SHP77 treated with DMSO at 0.1 percent for 48 hours (cell line): Measurements from ENCODE around the gene BZW1.
A peak's percentile ranks its signal among the peaks of the same experiment; 100 is the strongest.
"Not testable (repeated sequence)": the region's sequence is repeated elsewhere in the genome, so short reads cannot be mapped to it uniquely, and the experiment has no call there.

Source experiments
- DNase-seq: peaks from one replicate; lab custom pipeline; 2025; lab: John Stamatoyannopoulos, UW

BZW1 gene

GRCh38 chr2:200791905-200792304, 19.8 kb upstream of the BZW1 start:
- no peak for DNase-seq

GRCh38 chr2:200794143-200794542, 17.6 kb upstream of the BZW1 start:
- no peak for DNase-seq

GRCh38 chr2:200795028-200795440, 16.7 kb upstream of the BZW1 start:
- no peak for DNase-seq

- no peak for DNase-seq
Measured at GRCh38 chr2:200796561-200796960, 15.1 kb upstream of the BZW1 start.

- DNase-seq: no peak
Measured at GRCh38 chr2:200797242-200797770, 14.4 kb upstream of the BZW1 start.

GRCh38 chr2:200798514-200798913, 13.2 kb upstream of the BZW1 start:
- DNase-seq: no peak

GRCh38 chr2:200800458-200800857, 11.3 kb upstream of the BZW1 start:
- no peak for DNase-seq

- DNase-seq: not testable (repeated sequence)
Measured at GRCh38 chr2:200801431-200801830, 10.3 kb upstream of the BZW1 start.

GRCh38 chr2:200809506-200810251, 2.0 kb upstream of the BZW1 start:
- DNase-seq: no peak

- no peak for DNase-seq
Measured at GRCh38 chr2:200810252-200810997, 1.3 kb upstream of the BZW1 start.

- DNase-seq: no peak
Measured at GRCh38 chr2:200810998-200811332, 745 bp upstream of the BZW1 start.

GRCh38 chr2:200812122-200813022, 662 bp downstream of the BZW1 start:
- peak; percentile 10 for DNase-seq

- no peak for DNase-seq
Measured at GRCh38 chr2:200814276-200814815, 2.6 kb downstream of the BZW1 start.

- DNase-seq: no peak
Measured at GRCh38 chr2:200814917-200815316, 3.2 kb downstream of the BZW1 start.

- not testable (repeated sequence) for DNase-seq
Measured at GRCh38 chr2:200818732-200819131, 7.0 kb downstream of the BZW1 start.

GRCh38 chr2:200820573-200821234, 9.0 kb downstream of the BZW1 start:
- no peak for DNase-seq

GRCh38 chr2:200821686-200822245, 10.1 kb downstream of the BZW1 start:
- no peak for DNase-seq

GRCh38 chr2:200828104-200828503, 16.4 kb downstream of the BZW1 start:
- no peak for DNase-seq

- DNase-seq: no peak
Measured at GRCh38 chr2:200828572-200829257, 17.0 kb downstream of the BZW1 start.

GRCh38 chr2:200829258-200829655, 17.5 kb downstream of the BZW1 start:
- no peak for DNase-seq

- no peak for DNase-seq
Measured at GRCh38 chr2:200834701-200835100, 23.0 kb downstream of the BZW1 start.
